GM21390 (cell line): Measurements from ENCODE around the gene MCF2L.
"Not testable (repeated sequence)": the region's sequence is repeated elsewhere in the genome, so short reads cannot be mapped to it uniquely, and the experiment has no call there.

Experiments
- ATAC-seq: cut with Tn5 transposase; IDR thresholded peaks from one replicate; pipeline ENCODE4 v1.9.1; 2021; ENCODE audit not compliant: unreplicated experiment

The MCF2L gene

GRCh38 chr13:113028336-113029060 lies 59.5 kb downstream of the MCF2L start:
- ATAC-seq: no peak

DNA sequence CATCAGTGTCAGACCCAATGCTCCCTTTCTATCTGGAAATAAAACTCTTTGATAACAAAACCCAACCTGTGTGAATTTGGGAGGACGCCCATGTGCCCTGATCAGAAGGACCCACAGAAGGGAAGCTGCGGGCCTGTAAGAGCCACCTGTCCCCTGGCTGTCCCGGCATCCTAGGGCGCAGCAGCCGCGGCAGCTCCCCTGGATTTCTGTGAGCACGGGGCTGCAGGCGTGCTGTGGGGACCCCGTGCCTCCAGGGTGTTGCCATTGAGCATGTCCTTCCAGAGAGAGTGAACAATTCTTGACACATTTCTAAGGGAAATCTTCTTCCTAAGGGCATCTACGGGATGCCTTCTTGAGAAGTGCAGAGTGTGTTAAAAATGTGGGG lies 60.0 kb downstream of the MCF2L start:
- no peak for ATAC-seq

DNA sequence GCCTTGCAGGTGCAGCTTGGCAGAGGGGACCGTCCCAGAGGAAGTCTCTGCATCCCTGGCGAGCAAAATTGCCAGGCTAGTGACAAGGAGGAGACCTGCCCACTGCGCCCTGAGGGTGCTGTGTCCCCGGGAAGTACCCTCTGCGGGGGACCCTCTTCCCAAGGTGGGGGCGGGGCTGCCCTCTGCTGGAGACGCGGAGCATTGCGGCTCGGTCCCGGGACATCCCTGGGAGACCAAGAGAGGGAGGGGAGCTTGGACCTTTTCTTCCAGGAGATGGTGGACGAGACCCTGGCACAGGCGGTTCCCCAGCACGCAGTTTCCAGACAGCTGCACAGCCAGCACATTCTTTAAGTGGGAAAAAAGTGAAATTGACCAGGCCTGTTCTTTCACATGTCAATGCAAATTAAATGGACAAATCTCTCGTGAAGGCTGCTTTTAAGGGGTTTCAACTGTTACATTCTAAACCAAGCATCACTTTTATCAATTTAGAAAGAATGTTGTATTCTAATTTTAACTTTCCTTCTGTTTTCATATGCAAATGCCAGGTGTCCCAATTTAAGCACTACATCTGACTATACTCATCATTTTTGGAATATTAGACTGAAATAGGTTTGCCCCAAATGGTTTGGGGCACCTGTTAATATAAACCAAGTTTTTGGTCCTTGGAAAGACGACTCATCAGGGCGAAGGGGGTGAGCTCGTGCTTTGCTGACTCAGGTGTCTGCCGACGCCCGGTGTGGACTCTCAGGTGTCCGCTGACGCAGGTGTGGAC lies 60.7 kb downstream of the MCF2L start:
- no peak for ATAC-seq

DNA sequence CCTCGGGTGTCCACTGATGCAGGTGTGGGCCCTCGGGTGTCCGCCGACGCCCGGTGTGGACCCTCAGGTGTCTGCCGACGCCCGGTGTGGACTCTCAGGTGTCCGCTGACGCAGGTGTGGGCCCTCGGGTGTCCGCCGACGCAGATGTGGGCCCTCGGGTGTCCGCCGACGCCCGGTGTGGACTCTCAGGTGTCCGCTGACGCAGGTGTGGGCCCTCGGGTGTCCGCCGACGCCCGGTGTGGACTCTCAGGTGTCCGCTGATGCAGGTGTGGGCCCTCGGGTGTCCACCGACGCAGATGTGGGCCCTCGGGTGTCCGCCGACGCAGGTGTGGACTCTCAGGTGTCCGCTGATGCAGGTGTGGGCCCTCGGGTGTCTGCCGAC lies 61.2 kb downstream of the MCF2L start:
- ATAC-seq: not testable (repeated sequence)

DNA sequence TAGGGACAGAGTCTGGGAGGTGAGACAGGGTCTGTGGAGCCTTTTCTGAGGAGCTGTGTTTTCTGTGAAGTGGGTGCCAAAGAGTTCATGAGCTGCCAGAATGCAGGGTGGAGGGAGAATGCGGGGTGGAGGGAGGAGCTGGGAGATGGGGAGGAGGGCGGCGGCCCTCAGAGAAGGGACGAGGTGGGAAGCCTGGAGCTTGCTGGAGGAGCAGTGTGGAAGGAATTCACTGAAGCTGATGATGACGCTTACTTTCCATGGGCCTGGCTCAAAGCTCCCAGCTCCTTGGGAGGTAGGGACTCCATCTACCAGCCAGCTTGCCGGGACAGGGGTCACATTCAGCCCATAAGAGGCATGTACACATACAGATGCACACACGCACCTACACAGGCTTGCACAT lies 62.5 kb downstream of the MCF2L start:
- no peak for ATAC-seq

DNA sequence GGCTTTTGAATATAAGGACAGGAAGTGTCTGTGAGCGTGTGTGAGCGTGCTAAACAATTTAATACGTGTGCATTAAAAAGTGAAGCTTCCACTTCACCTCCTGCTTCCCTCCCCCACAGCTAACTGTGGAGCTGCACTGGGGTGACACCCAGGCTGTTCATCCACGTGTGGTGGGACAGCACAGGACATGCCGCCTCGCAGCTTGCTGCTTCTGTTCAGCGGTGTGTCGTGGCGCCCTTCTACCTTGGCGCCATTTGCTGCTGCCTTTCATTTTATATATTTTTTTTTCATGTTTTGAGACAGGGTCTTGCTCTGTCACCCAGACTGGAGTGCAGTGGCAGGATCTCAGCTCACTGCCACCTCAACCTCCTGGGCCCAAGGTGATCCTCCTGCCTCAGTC lies 63.3 kb downstream of the MCF2L start:
- no peak for ATAC-seq

- no peak for ATAC-seq
Measured at GRCh38 chr13:113033054-113033850, 64.2 kb downstream of the MCF2L start.

- ATAC-seq: no peak
Measured at GRCh38 chr13:113034451-113035212, 65.6 kb downstream of the MCF2L start.

DNA sequence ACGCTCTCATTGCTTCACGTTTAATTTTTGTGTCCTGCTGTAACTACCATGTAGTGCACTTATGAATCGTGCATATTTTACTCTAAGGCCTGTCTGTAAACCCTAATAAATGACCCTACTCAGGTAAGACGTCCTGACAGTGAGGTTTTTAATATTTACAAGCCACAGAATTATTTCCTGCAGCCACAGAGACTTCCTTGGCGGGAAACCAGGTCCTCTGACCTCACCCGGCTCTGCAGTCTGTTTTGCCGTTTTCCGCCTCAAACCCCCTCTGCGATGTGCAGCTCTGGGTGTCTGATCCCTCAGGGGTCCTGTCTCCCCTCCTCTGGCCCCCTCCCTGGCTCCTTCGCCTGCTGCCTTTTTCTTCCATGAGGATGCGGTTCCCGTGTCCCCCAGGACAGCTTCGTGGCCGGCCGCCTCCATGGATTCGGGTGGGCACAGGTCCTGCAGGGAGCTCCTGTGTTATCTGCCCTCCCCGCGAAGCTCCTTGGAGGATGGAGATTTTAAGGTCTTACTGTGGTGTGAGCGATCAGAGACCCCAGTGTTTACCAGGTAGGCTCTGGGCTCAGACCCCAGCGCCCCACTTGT lies 66.3 kb downstream of the MCF2L start:
- ATAC-seq: no peak

DNA sequence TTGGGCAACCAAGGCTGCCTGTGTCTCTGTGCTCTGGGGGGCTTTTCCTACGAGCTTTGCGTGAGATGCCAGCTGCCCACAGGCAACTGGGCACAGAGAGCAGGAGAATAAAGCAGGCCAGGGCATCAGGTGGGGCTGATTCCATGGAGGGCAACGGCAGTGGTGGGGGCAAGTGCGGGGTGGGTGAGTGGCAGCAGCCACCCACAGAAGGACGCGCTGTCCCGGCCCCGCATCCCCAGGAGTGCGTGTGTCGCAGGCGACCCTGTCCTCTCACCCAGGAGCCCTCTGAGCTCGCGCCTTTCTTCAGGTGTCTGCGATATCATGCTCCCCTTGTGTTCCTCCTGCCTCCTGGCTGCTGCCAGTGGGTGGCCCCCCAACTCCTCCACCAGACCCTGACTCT lies 67.4 kb downstream of the MCF2L start:
- ATAC-seq: no peak

GRCh38 chr13:113040031-113040430 lies 71.0 kb downstream of the MCF2L start:
- no peak for ATAC-seq

DNA sequence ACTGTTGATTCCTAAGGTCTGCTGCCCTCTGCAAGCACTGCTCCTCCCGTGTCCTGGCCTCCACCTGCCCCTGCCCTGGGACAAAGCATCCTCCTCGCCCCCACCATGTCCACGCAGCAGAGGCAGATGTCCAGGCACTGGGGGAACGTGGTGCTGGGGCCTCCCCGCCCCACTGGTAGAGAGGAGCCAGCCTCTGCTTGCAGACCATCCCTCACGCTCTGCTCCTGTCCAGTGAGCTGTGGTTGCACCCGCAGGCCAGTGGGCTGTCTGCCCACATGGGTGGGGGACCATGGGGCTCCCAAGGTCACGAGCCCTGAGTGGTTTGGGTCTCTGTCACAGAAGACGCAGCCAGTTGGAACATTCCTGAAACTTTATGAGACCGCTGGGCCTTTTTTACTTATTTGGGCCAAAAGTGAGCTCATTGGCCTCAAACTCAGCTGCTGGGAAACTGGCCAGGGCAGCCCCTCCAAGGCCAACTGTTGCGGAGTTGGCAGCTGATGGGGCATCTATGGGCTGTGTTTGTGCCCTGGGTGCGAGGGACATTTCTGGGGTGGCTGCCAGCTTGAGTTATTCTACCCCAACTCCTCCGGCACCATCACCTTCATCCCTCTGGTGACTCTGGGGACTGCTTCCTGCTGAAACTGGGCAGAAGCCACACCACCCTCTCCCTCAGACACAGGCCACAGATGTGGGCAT lies 71.7 kb downstream of the MCF2L start:
- no peak for ATAC-seq

DNA sequence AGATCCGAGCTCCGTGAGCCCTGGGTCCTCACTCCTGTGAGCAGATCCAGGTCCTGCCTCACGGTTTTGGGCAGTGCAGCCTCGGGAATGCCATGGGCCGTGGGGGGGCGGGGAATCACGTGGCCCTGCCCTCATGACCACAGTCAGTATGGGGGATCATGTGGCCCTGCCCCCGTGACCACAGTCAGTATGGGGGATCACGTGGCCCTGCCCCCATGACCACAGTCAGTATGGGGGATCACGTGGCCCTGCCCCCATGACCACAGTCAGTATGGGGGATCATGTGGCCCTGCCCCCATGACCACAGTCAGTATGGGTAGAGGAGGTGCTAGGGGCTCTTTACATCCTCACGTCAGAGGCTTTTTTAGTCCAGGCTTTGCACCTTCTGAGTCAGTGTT lies 72.3 kb downstream of the MCF2L start:
- ATAC-seq: no peak

DNA sequence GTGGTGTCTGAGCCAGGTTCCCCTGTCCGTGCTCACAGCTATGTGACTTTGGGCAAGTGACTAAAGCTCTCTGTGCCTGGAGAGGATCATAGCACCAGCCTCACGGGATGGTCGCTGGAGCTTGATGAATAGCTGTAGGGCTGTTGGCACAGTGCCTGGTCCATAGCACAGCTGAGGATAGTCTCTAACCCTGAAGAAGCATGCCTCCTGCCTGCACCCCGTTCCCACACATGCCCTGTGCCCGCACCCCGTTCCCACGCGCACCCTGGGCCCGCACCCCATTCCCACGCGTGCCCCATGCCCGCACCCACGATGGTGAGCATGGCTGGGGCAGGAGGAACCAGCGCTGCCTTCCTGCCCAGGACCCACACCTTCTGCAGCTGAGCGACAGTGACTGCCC lies 72.9 kb downstream of the MCF2L start:
- ATAC-seq: no peak

GRCh38 chr13:113042456-113042855 lies 73.4 kb downstream of the MCF2L start:
- ATAC-seq: no peak

DNA sequence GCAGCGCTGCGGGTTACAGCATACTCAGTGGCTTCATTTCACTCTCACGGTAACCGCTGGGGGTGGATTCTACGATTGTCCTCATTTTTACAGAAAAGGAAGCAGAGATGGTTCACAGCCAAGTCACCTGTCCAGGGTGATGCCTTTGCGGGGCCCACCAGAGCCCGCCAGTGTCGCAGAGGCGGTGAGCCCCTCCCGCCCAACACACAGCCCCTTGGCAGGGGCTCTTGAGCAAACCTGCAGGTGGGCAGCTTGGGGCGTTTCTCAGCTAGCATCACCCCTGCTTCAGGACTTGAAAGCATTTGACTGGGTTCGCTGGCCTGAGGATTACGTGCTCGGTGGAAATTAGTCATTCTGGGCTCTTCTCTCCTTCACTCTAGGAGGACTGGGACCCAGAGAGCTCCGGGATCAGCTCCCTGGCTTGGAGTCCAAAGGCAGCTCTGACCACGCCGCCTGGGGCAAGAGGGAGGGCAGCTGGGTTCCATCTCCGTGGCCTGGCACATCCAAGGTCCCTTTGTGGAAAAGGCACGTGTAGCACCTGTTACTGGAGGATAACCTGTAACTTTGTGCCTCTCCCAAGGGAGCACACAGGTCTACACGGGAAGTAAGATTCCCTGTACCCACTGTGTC lies 74.1 kb downstream of the MCF2L start:
- no peak for ATAC-seq

GRCh38 chr13:113043931-113044330 lies 74.9 kb downstream of the MCF2L start:
- no peak for ATAC-seq

- ATAC-seq: no peak
Measured at GRCh38 chr13:113044391-113045114, 75.5 kb downstream of the MCF2L start.
